Measurements from ENCODE around the gene LRRC14B. TPM values are rescaled to one million over a fixed set of nuclear protein-coding genes. Genes with fewer than 3 reads are reported as not detected.

Gene LRRC14B
- total and polyA plus RNA-seq, 2 of the 13 experiments (the other 11 are each of a cell fraction or from before 2014, with no cell fraction given) = not detected

DNA sequence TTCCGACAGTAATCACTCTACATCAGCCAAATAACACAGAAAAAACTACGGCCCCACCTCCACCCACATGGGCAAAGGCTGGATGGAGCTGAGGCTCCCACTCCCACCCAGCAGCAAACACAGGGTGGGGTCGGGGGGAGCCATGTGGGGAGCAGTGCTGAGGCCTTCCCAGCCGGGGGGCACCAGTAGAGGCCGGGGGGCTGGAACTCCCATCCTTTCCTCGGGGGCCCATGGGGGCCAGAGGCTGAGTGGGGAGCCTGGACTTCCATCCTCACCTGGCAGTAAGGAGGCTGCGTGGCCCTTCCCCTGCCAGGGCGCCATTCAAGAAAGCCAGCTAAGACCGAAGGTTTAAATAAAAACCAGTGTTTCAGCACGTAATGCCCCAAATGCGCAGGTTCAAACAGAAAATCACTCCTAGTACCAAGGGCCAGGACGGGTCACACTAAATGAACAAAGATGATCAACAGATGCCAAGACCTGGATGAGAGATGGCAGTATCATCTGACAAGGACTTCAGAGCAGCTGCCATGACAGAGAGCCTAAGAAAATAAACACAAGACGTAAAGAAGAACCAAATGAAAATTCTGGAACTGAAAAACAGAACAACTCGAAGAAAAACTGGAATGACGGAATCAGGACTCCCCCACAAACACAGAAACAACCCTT is 17.3 kb downstream of the LRRC14B start:
- Histone ChIP-seq H3K9me3 (ENCODE audit: low read length) (no peaks in the 10 kb centered on the region), H4K20me1 (ENCODE audit: insufficient read depth, low read length) (peaks cover 18% of the 10 kb centered on the region; the same call in 1 of the 2 replicates), H3K27me3 (ENCODE audit: control insufficient read depth in 1 of 2, insufficient read depth in 2 of 2, low read length in 2 of 2) (no peaks in the 10 kb centered on the region), H3K9ac (ENCODE audit: insufficient read depth, low read depth, low read length) (no peak overlapping the region), H3K27ac (ENCODE audit: extremely low read length, insufficient read depth, low read length) (no peak overlapping the region), H2AFZ (ENCODE audit: low read length) (no peak overlapping the region), H3K79me2 (ENCODE audit: insufficient read depth, low read length) (peaks cover 29% of the 10 kb centered on the region), H3K4me2 (ENCODE audit: low read depth, low read length) (no peak overlapping the region), H3K4me1 (ENCODE audit: insufficient read depth, low read length) (no peaks in the 10 kb centered on the region), H3K36me3 (replicated peaks in 1 of 2; ENCODE audit: control insufficient read depth in 1 of 2, insufficient read depth in 2 of 2, low read length in 2 of 2) (peaks cover 15 to 38% of the 10 kb centered on the region in 2 experiments; a peak in 4 of 5 replicates), H3K4me3 (replicated peaks in 1 of 3; ENCODE audit: insufficient read depth in 1 of 3, low read depth in 2 of 3, low read length in 3 of 3) (no peak overlapping the region)
- intact Hi-C loops (cut with micrococcal nuclease; ENCODE audit: unreplicated experiment) = no loop called here
- 95% methylated on average over 15 of the region's 15 CpGs for WGBS (ENCODE audit: low lambda C conversion rate)
- DNase-seq (ENCODE audit: low spot score) (no peak), ATAC-seq (no peak), FAIRE-seq (no peak)
- ChIA-PET CTCF (ENCODE audit: low intra/inter-chr PET ratio, low total read pairs) (no interaction called here), POLR2A (no interaction called here)
- no peak for TF ChIP-seq HNRNPUL1 (IDR thresholded peaks at IDR 0.05; ENCODE audit: low read depth, low read length)
- in situ Hi-C loops (cut with HindIII; ENCODE audit: extremely low pct_ligation_motif_present, low pct_unique_long_range_greater_than_20kb) = no loop called here
- no TSS peak for BruUV-seq (replicated peaks)

DNA sequence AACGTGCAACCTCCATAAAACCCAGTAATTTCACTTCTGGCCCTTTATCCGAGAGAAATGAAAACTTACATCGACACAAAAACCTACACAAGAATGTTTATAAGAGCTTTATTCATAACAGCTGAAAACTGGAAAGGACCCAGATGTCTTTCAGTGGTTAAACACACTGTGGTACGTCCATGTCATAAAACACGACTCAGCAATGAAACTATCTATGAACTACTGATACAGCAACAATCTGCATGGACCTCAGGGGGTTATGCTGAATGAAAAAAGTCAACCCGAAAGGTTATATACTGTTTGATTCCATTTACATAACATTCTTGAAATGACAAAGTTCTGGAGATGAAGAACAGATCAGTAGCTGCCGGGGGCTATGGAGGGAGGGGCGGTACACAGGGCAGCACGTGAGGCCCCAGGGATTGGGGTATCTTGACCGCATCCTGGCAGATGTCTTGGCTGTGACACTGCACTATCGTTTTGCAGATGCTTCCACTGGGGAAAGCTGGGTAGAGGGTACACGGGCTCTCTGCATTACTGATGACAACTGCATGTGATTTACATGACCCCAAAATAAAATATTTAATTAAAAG is 22.6 kb downstream of the LRRC14B start:
- Histone ChIP-seq H3K36me3 (replicated peaks in 1 of 2; ENCODE audit: control insufficient read depth in 1 of 2, insufficient read depth in 2 of 2, low read length in 2 of 2) (peaks cover 0 to 7% of the 10 kb centered on the region in 2 experiments; a peak in 3 of 5 replicates), H3K79me2 (ENCODE audit: insufficient read depth, low read length) (peaks cover 36% of the 10 kb centered on the region), H3K9ac (ENCODE audit: insufficient read depth, low read depth, low read length) (no peak overlapping the region), H3K9me3 (ENCODE audit: low read length) (no peaks in the 10 kb centered on the region), H2AFZ (ENCODE audit: low read length) (no peak overlapping the region), H3K4me3 (replicated peaks in 1 of 3; ENCODE audit: insufficient read depth in 1 of 3, low read depth in 2 of 3, low read length in 3 of 3) (no peak overlapping the region), H3K27me3 (ENCODE audit: control insufficient read depth in 1 of 2, insufficient read depth in 2 of 2, low read length in 2 of 2) (no peaks in the 10 kb centered on the region), H4K20me1 (ENCODE audit: insufficient read depth, low read length) (peaks cover 14% of the 10 kb centered on the region; the same call in 1 of the 2 replicates), H3K4me1 (ENCODE audit: insufficient read depth, low read length) (no peaks in the 10 kb centered on the region), H3K4me2 (ENCODE audit: low read depth, low read length) (no peak overlapping the region), H3K27ac (ENCODE audit: extremely low read length, insufficient read depth, low read length) (no peak overlapping the region)
- ChIA-PET CTCF (ENCODE audit: low intra/inter-chr PET ratio, low total read pairs) (no interaction called here), POLR2A (no interaction called here)
- WGBS (ENCODE audit: low lambda C conversion rate) = 98% methylated on average over 12 of the region's 12 CpGs
- TF ChIP-seq, protein P1, sequence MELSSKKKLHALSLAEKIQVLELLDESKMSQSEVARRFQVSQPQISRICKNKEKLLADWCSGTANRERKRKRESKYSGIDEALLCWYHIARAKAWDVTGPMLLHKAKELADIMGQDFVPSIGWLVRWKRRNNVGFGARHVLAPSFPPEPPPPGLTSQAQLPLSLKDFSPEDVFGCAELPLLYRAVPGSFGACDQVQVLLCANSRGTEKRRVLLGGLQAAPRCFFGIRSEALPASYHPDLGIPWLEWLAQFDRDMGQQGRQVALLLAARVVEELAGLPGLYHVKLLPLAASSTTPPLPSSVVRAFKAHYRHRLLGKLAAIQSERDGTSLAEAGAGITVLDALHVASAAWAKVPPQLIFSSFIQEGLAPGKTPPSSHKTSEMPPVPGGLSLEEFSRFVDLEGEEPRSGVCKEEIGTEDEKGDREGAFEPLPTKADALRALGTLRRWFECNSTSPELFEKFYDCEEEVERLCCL (CRISPR knock-in tag; IDR thresholded peaks at IDR 0.05; ENCODE audit: borderline replicate concordance) = no peak
- TF ChIP-seq ZNF577 (CRISPR knock-in tag; IDR thresholded peaks at IDR 0.05; ENCODE audit: borderline replicate concordance, low read depth) = no peak
- TF ChIP-seq ZNF382 (CRISPR knock-in tag; IDR thresholded peaks at IDR 0.05; ENCODE audit: borderline replicate concordance) = no peak
- TF ChIP-seq SOX6 (IDR thresholded peaks at IDR 0.05) = no peak
- no peak for TF ChIP-seq SOX6 (CRISPR knock-in tag; IDR thresholded peaks at IDR 0.05)
- TF ChIP-seq ZNF772 (CRISPR knock-in tag; IDR thresholded peaks at IDR 0.05) = no peak
- TF ChIP-seq MAFF (IDR thresholded peaks at IDR 0.05; ENCODE audit: low read depth, low read length) = peak; percentile 25; the same call in 1 of the 2 replicates
- TF ChIP-seq, protein P2, sequence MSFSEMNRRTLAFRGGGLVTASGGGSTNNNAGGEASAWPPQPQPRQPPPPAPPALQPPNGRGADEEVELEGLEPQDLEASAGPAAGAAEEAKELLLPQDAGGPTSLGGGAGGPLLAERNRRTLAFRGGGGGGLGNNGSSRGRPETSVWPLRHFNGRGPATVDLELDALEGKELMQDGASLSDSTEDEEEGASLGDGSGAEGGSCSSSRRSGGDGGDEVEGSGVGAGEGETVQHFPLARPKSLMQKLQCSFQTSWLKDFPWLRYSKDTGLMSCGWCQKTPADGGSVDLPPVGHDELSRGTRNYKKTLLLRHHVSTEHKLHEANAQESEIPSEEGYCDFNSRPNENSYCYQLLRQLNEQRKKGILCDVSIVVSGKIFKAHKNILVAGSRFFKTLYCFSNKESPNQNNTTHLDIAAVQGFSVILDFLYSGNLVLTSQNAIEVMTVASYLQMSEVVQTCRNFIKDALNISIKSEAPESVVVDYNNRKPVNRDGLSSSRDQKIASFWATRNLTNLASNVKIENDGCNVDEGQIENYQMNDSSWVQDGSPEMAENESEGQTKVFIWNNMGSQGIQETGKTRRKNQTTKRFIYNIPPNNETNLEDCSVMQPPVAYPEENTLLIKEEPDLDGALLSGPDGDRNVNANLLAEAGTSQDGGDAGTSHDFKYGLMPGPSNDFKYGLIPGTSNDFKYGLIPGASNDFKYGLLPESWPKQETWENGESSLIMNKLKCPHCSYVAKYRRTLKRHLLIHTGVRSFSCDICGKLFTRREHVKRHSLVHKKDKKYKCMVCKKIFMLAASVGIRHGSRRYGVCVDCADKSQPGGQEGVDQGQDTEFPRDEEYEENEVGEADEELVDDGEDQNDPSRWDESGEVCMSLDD (CRISPR knock-in tag; IDR thresholded peaks at IDR 0.05; ENCODE audit: borderline replicate concordance) = no peak
- TF ChIP-seq ZNF274 (CRISPR knock-in tag; IDR thresholded peaks at IDR 0.05) = no peak
- peak in 1 of 2 experiments; percentile 33; a peak in 2 of 4 replicates for TF ChIP-seq MAFK (conservative IDR thresholded peaks at IDR 0.05 in 1 of 2, IDR thresholded peaks at IDR 0.05 in 1 of 2; ENCODE audit: low read length in 2 of 2)
- TF ChIP-seq MYC (CRISPR knock-in tag; IDR thresholded peaks at IDR 0.05; ENCODE audit: borderline replicate concordance) = no peak
- in situ Hi-C loops (cut with HindIII; ENCODE audit: extremely low pct_ligation_motif_present, low pct_unique_long_range_greater_than_20kb) = no loop called here
- intact Hi-C loops (cut with micrococcal nuclease; ENCODE audit: unreplicated experiment) = loop anchor here (10.0 kb wide), 1 partner anchor 731 kb away; no protein-coding TSS in a partner anchor
- ATAC-seq = no peak
- no TSS peak for BruUV-seq (replicated peaks)
- no peak for FAIRE-seq
- no peak for DNase-seq (ENCODE audit: low spot score)
